ENCODE data around the gene ANXA7. TPM values are rescaled to one million over a fixed set of nuclear protein-coding genes. Genes with fewer than 3 reads are reported as not detected.

Gene ANXA7
- polyA plus RNA-seq, 3 donors, result 84.6 to 199 (median 173) TPM

- no peak for DNase-seq
- H3K27me3 ChIP-seq (ENCODE audit: control insufficient read depth in 2 of 2, insufficient read depth in 2 of 2, low read length in 2 of 2), result no peaks in the 10 kb centered on the region
- peaks cover 4% of the 10 kb centered on the region for H3K4me1 Mint-ChIP-seq
- no peak overlapping the region for H2AFZ ChIP-seq (ENCODE audit: insufficient read depth, low read depth, low read length, poor library complexity, severe bottlenecking)
- no peak overlapping the region for H3K4me3 ChIP-seq (replicated peaks in 1 of 3; ENCODE audit: low read depth in 2 of 3, low read length in 3 of 3)
- peaks cover 70 to 84% of the 10 kb centered on the region in 2 donors for H3K36me3 ChIP-seq (replicated peaks in 1 of 2; ENCODE audit: control insufficient read depth in 1 of 2, insufficient read depth in 2 of 2, low read length in 2 of 2)
- H3K27ac ChIP-seq (ENCODE audit: low read depth in 1 of 2, low read length in 2 of 2), result no peak overlapping the region
- H3K9ac ChIP-seq (ENCODE audit: insufficient read depth, low read length, poor library complexity, severe bottlenecking), result no peak overlapping the region
- H3K36me3 Mint-ChIP-seq, result peaks cover 80 to 82% of the 10 kb centered on the region in 2 donors
- H3K27ac Mint-ChIP-seq, result peak overlapping the region in 1 of 7 donors; percentile 4
- no peak overlapping the region for H3K4me3 Mint-ChIP-seq
- H3K9me3 Mint-ChIP-seq, result no peaks in the 10 kb centered on the region
- WGBS (ENCODE audit: insufficient coverage), result 100% methylated on average over 2 of the region's 4 CpGs
- intact Hi-C loops (cut with micrococcal nuclease), result no loop called here
- no peak for TF ChIP-seq CTCF (IDR thresholded peaks at IDR 0.05)
- no peak overlapping the region for H3K4me2 ChIP-seq (replicated peaks; ENCODE audit: extremely low read depth, low read length, poor library complexity, severe bottlenecking)
- H3K9me3 ChIP-seq (replicated peaks in 1 of 2; ENCODE audit: control insufficient read depth in 1 of 2, insufficient read depth in 1 of 2, low read length in 2 of 2), result no peaks in the 10 kb centered on the region
- no peaks in the 10 kb centered on the region for H3K4me1 ChIP-seq (ENCODE audit: control insufficient read depth in 1 of 2, insufficient read depth in 2 of 2, low read length in 2 of 2)
- H4K20me1 ChIP-seq (ENCODE audit: insufficient read depth, low read length), result peaks cover 22% of the 10 kb centered on the region
- no peaks in the 10 kb centered on the region for H3K27me3 Mint-ChIP-seq (ENCODE audit: low read depth in 3 of 3)
- peaks cover 7% of the 10 kb centered on the region for H3K79me2 ChIP-seq (ENCODE audit: insufficient read depth, low read length)
These were observed 25.6 kb downstream of the ANXA7 start for GRCh38 chr10:73388228-73388627.

- H3K36me3 ChIP-seq (replicated peaks in 1 of 2; ENCODE audit: control insufficient read depth in 1 of 2, insufficient read depth in 2 of 2, low read length in 2 of 2), result peaks cover 82 to 97% of the 10 kb centered on the region in 2 donors
- H3K4me2 ChIP-seq (replicated peaks; ENCODE audit: extremely low read depth, low read length, poor library complexity, severe bottlenecking), result no peak overlapping the region
- no peaks in the 10 kb centered on the region for H3K9me3 ChIP-seq (replicated peaks in 1 of 2; ENCODE audit: control insufficient read depth in 1 of 2, insufficient read depth in 1 of 2, low read length in 2 of 2)
- H3K4me1 ChIP-seq (ENCODE audit: control insufficient read depth in 1 of 2, insufficient read depth in 2 of 2, low read length in 2 of 2), result no peaks in the 10 kb centered on the region
- H3K9me3 Mint-ChIP-seq, result no peaks in the 10 kb centered on the region
- H3K4me3 ChIP-seq (replicated peaks in 1 of 3; ENCODE audit: low read depth in 2 of 3, low read length in 3 of 3), result no peak overlapping the region
- no peak overlapping the region for H3K27ac Mint-ChIP-seq
- H2AFZ ChIP-seq (ENCODE audit: insufficient read depth, low read depth, low read length, poor library complexity, severe bottlenecking), result no peak overlapping the region
- DNase-seq, result no peak
- peaks cover 20% of the 10 kb centered on the region for H4K20me1 ChIP-seq (ENCODE audit: insufficient read depth, low read length)
- 100% methylated on average over 5 of the region's 7 CpGs for WGBS (ENCODE audit: insufficient coverage)
- no peaks in the 10 kb centered on the region for H3K27me3 Mint-ChIP-seq (ENCODE audit: low read depth in 3 of 3)
- no peak overlapping the region for H3K9ac ChIP-seq (ENCODE audit: insufficient read depth, low read length, poor library complexity, severe bottlenecking)
- intact Hi-C loops (cut with micrococcal nuclease), result no loop called here
- H3K4me1 Mint-ChIP-seq, result no peaks in the 10 kb centered on the region
- no peak overlapping the region for H3K4me3 Mint-ChIP-seq
- H3K27me3 ChIP-seq (ENCODE audit: control insufficient read depth in 2 of 2, insufficient read depth in 2 of 2, low read length in 2 of 2), result no peaks in the 10 kb centered on the region
- H3K27ac ChIP-seq (ENCODE audit: low read depth in 1 of 2, low read length in 2 of 2), result no peak overlapping the region
- TF ChIP-seq CTCF (IDR thresholded peaks at IDR 0.05), result no peak
- H3K36me3 Mint-ChIP-seq, result peaks cover 86 to 91% of the 10 kb centered on the region in 2 donors
- H3K79me2 ChIP-seq (ENCODE audit: insufficient read depth, low read length), result peaks cover 6% of the 10 kb centered on the region
These were observed 27.3 kb downstream of the ANXA7 start for GRCh38 chr10:73386583-73386982.

Data from CD14-positive monocyte (primary cell).